Kidney tubule cell (primary cell): ENCODE measurements around the gene SH3BGR.
"Not testable (repeated sequence)": the region's sequence is repeated elsewhere in the genome, so short reads cannot be mapped to it uniquely, and the experiment has no call there.

Experiments used
- DNase-seq: peaks from one replicate; pipeline ENCODE4 v3.0.0-alpha.2; 2018; ENCODE audit warnings: low spot score

Gene SH3BGR

DNA sequence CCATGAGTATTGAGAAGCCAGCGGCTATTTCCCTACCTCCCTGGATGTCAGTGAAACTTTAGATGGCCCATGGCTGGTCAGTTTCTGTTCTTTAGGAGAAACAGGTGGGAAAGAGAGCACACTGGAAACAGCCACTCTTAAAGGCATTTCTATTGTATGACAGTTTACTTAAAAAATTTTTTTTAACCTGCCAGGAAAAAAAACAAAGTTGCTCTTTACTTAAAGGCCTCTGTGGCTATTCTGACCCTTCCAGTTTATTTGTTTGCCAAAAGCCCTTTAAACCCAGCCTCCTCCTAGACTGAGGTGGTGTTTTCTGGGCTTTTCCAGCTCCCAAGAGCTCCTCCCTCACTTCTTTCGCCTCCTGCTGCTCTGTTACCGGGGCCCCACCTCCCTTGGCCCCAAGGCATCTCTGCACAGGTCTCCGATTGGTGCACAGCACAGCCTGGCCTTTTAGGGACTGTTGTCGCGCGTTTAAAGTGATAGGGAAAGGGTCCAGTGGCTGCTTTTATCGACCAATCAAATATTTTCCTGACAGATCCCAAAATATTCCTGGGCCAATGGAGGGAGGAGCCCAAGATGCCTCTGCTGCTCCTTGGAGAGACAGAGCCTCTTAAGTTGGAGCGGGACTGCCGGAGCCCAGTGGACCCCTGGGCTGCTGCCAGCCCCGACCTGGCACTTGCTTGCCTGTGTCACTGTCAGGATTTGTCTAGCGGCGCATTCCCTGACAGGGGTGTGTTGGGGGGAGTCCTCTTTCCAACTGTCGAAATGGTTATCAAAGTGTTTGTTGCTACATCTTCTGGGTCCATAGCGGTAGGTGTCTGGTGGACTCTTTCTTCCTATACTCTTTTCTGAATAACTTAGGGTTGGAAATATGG is at the start of gene SH3BGR:
Gene SH3BGR, plus strand, starts transcription at position 639 of the 875 bp plus-strand sequence. Its CDS starts 127 bp downstream, at position 766.
- peak; percentile 38 for DNase-seq

- DNase-seq: no peak
These were observed 45.7 kb upstream of the SH3BGR start for GRCh38 chr21:39406065-39406464.

DNA sequence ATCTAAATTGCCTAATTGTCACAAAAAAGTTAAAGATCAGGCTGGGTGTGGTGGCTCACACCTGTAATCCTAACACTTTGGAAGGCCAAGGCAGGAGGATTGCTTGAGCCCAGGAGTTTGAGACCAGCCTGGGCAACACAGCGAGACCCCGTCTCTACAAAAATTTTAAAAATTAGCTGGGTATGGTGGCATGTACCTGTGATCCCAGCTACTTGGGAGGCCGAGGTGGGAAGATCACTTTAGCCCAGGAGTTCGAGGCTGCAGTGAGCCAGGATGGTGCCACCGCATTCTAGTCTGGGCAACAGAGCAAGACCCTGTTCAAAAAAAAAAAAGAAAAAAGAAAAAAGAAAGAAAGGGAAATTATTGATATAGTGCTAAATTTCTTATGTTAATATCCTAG is 32.6 kb upstream of the SH3BGR start:
- DNase-seq: not testable (repeated sequence)

DNA sequence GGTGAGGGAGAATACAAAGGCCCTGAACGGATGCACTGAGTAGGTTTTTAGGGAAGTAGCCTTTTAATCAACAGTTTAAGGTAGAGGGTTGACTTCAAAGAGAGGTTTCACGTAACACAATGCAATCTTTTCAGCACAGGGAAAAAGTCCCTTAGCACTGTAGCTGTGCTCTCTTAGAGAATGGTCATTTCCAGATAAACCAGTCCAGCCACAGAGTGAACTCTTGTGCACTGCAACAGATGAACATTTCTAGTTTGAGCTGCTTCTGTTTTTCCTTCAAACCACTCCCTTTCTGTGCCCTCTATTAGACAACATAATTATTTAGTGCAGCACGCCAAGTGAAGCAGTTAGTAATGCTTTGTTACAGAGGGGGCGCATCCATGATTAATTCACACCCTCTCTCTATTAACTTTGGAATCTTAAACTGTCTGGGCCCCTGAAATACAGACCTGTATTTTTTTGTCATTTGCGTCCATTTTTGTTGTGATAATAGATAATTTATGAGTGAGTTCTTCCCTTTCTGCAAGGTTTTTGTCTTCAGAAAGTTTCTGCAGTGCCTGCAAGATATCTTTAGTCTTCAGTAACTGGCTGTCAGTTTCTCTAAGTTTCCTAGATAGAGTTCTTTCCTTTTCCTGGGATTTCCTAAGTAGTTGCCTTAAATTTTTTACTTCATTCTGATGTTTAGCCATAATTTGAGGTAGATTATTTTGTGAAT is 29.1 kb upstream of the SH3BGR start:
- no peak for DNase-seq

GRCh38 chr21:39429445-39429844 is 22.3 kb upstream of the SH3BGR start:
- no peak for DNase-seq

DNA sequence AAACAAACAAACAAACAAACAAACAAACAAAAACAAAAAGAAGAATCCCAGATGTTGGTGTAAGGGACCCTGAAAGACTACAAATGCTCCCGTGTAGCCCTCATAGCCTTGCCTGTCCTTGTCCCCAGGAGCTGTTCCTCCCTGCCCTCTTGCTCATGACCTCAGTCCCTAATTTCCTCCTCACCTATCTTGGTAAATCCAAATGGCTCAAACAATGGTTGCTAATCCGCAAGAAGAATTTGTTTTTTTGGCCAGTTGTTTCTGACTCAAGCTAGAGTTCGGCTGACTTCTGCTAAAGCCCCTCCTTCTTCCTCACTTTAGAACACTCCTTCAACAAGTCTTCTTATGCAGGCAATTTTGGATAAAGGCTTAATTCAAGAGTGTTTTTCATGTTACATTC is 21.8 kb upstream of the SH3BGR start:
- no peak for DNase-seq

GRCh38 chr21:39430457-39430856 is 21.3 kb upstream of the SH3BGR start:
- DNase-seq: peak; percentile 62

GRCh38 chr21:39430954-39431353 is 20.8 kb upstream of the SH3BGR start:
- no peak for DNase-seq

- no peak for DNase-seq
These were observed 16.8 kb upstream of the SH3BGR start for GRCh38 chr21:39434950-39435349.

- no peak for DNase-seq
These were observed 12.5 kb upstream of the SH3BGR start for GRCh38 chr21:39439232-39439631.

GRCh38 chr21:39441502-39442475 is 10.0 kb upstream of the SH3BGR start:
- peak; percentile 65 for DNase-seq

GRCh38 chr21:39444421-39445180 is 7.2 kb upstream of the SH3BGR start:
- peak; percentile 31 for DNase-seq

GRCh38 chr21:39445321-39446269 is 6.2 kb upstream of the SH3BGR start, which contains the start of gene LCA5L:
TSS of gene LCA5L (minus strand) at chr21:39445778. CDS start at chr21:39428493, 17,285 bp downstream.
- peak; percentile 93 for DNase-seq

DNA sequence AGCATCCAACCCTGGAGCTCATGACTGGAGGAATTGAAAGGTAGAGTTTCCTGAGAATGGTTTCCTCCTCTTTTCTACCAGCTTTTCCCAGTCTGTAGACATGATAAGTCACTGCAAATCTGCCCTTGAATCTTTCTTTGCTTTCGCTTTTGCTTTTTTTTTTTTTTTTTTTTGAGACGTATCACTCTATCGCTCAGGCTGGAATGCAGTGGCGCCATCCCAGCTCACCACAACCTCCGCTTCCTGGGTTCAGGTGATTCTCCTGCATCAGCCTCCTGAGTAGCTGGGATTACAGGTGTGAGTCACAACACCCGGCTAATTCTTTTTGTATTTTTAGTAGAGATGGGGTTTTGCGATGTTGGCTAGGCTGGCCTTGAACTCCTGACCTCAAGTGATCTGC is 4.5 kb upstream of the SH3BGR start:
- no peak for DNase-seq

DNA sequence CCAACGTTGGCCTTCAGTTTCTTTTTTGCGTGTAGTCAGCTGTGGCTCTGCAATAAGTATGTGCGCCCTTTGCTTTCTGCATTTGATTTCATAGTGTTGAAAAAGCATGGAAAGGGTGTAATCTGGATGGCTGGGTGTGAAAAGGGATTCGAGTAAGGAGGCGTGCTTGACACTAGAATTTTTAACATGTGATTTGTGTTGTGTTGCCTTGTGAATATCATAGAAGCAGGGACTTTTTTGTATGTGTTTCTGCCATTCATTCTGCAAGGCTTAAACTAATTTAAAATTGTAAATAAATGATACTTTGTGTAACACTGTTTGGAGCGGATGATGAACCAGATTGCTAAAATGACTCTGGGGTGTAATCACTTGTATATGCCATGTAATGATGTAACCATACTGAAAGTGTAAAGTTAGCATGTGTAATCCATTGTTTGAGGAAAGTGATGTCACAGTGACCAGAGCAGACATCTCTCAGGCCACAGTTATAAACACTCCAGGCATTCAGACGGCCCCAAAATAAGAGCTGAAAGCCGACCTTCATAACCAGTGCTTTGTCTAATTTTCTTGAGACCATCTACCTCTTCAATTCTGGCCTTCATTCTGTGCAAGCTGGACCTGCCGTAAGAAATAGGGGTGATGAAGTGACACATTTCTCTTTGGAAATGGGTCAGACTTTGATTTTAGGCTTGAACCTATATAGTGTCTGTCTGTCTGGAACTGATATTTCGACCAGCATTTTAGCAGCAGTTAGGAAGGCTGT is 618 bp downstream of the SH3BGR start:
- DNase-seq: peak; percentile 22

DNA sequence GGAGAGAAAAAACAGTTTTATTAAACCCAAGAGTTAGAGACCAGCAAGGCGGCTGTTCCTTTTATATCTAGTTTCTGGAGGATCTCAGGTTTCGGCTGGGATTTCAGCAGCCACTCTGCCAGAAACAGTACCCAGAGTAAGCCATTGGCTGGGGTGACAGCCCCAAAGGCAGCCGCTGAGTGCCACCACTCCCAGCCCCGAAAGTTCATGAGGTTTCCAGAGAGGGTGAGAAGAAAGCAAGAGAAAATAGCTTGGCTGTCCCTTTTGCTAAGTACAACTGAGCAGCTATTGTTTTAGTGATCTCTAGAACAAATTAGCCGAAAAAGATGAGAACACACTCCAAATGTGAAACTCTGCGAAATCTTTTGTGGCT is 1.2 kb downstream of the SH3BGR start:
- DNase-seq: no peak

GRCh38 chr21:39453571-39454179 is 1.9 kb downstream of the SH3BGR start:
- DNase-seq: no peak

GRCh38 chr21:39454949-39455668 is 3.3 kb downstream of the SH3BGR start:
- DNase-seq: no peak
